Measurements from ENCODE around the gene CSNK2A1.
A peak's percentile ranks its signal among the peaks of the same experiment; 100 is the strongest.
"Not testable (repeated sequence)": the region's sequence is repeated elsewhere in the genome, so short reads cannot be mapped to it uniquely, and the experiment has no call there.

Gene CSNK2A1

GRCh38 chr20:543369-544152, at the start of gene CSNK2A1:
Gene CSNK2A1 (minus strand): TSS chr20:543790. CDS start chr20:508551, 35,239 bp downstream.
- peak; percentile 87 for DNase-seq

DNA sequence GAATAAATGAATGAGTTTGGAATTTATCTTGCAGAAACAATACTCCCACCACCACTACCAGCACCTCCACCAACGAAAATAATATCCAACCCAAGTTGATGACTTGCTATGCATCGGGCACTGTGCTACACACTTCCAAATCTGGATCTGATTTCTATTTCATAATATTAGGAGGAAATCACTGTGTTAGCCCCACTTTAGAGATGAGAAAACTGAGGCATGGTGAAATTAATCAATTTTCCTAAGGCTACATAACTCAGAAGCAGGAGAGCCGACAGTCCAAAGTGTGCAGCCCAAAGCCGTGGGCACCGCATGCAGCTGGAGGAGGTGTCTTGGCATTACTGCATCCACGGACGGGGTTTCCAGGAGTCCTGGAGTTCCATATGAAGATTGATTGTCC, 48.9 kb upstream of the CSNK2A1 start:
- no peak for DNase-seq

DNA sequence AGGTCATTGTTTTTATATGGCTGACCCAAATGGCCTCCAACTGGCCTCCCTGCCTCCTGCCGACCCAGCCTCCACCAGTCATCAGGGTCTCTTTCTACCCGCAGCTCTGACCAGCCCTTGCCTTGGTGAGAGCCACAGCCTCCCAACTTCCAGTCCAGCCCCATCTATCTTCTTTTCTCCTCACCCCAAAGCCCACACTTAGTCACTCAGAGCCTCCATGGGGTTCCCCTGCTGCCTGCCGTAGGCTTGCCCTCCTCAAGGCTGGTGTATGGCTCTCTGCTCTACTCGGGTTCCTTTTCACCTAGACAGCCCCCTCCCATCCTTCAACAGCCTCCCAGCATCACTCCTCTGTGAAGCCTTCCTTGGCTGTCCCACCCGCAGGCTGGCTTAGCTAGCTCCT, 48.4 kb upstream of the CSNK2A1 start:
- no peak for DNase-seq

DNA sequence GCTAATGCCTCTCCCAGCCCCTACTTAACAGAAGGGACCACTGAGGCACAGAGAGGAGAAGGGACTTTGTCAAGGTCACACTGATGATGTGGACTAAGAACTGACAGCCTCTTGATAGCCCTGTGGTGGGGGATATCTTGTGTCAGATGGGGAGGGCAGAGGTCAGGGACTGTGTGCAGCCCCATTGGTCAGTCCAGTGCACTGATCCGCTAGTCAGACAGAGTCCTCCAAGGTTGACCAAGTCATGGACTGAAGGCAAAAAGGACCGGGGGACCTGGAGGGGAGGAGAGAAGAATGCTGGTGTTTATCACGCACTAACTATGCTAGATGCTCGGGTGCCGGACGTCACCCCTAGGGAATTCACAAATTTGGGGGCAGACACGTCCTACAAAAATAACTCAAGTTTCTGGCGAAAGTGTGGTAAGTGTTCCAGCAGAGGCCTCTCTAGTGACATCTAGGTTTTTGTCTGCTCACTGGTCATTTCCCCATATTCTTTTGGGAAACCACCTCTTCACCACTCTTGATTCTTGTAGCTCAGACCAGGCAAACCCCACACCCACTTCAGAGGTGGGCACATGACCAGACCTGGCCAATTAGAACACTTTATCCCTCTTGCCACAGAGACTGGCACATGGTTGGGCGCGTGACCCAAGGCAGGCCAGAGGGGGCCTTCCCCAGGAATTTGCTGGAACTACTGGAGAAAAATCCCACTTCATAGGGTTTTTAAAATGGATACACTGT, 45.5 kb upstream of the CSNK2A1 start:
- DNase-seq = no peak

DNA sequence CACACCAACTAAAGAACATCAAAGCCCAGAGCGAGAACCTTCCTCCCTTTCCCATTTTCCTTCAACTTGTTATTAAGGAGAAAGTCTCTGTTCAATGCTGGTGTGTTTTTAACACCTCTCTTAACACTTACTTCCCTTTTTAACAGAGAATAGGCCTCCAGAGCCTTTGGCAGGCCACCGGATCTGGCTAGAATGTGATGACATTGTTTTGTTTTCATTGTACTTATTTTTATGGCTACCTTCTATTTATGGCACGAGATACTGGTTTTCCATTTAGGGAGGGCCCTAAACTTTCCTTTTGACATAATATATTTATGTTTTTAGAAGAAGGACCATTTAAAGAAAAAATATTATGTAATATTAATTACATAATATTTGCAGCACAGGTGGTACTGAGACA, 44.9 kb upstream of the CSNK2A1 start:
- no peak for DNase-seq

- DNase-seq = no peak
Observed at GRCh38 chr20:584971-585301, 41.3 kb upstream of the CSNK2A1 start.

DNA sequence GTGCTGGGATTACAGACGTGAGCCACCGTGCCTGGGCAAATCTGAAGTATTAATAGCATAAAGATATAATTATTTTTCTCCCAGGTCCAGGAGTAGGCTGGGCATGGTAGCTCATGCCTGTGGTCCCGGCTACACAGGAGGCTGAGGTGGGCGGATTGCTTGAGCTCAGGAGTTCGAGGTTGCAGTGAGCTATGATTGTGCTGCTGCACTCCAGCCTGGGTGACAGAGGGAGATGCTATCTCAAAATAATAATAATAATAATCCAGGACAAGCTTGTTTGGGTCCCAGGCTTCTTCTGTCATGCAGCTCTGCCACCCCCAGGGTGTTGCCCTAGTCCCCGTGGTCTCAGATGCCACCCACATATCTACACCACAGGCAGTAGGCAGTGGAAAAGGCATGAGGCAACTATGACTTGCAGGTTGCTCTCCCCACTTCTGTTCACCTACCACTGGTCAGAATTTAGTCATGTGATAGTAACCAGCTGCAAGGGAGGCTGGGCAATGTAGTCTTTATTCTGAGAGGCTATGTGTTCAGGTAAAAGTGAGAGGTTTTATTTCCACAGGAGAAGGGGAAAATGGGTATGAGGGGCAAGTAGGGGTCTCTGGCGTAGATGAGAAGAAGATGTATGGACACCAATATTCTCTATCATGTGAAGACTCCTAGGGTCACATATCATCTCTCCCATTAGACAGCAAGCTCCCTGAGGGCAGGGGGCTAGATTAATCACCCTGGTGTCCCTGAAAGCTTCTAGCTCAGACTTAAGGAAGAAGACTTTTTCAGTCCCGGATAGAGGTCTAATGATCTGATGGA, 40.8 kb upstream of the CSNK2A1 start:
- DNase-seq = no peak

DNA sequence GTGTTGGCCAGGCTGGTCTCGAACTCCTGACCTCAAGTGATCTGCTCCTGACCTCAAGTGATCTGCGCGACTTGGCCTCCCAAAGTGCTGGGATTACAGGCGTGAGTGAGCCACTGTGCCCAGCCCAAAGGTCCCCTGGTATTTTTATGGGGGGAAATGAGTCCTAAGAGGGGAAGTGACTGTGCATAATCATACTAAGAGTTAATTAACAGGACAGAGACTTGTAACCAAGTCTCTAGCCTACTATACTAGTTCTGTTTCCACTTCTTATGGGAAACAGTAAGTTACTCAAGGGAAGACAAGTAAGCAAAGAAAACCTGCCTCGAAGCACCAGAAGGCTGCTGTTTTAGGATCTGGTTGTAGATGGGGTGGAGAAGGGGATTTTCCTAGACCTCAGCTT, 38.6 kb upstream of the CSNK2A1 start:
- no peak for DNase-seq

- DNase-seq = not testable (repeated sequence)
Observed at GRCh38 chr20:578940-579690, 35.5 kb upstream of the CSNK2A1 start.

- no peak for DNase-seq
Observed at GRCh38 chr20:577167-577791, 33.7 kb upstream of the CSNK2A1 start.

GRCh38 chr20:576156-576555, 32.6 kb upstream of the CSNK2A1 start:
- DNase-seq = no peak

DNA sequence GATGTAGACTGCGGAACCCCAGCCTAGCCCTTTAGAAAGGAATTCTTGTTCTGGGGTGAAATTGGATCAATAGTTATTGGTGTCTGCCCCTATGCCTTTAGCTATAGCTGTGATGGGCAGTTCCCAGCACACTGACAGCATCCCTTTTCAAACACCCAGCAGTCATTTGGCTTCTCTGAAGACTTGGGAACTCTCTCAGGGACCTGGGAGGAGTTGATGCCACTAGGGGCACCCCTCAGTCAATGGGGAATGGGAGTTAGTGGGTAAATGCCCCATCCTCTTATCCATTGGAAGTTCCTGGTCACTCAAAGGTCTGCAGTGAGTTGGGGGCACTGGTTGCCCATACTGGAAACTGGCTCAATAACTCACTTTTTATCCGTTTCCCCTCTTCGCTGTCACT, 31.6 kb upstream of the CSNK2A1 start:
- DNase-seq = no peak

GRCh38 chr20:574297-574942, 30.8 kb upstream of the CSNK2A1 start:
- DNase-seq = no peak

- no peak for DNase-seq
Observed at GRCh38 chr20:573414-574296, 30.1 kb upstream of the CSNK2A1 start.

DNA sequence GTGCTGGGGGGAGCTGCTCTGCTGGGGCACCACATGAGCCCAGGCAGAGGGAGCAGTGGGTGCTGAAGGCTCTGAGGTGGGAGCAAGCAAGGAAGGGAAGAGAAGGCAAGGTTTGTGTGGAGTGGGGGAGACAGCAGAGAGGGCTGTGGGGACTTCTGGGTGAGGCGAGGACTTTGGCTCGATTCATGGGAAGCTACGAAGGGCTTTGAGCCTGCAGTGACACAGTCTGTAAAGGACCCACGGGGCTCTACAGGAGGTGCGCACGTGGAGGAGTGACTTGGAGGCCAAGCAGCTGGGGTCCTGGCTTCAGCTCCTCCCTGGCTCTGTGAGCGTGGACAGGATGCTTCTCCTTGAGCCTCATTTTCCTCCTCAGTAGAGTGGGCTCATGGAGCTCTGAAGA, 29.1 kb upstream of the CSNK2A1 start:
- no peak for DNase-seq

DNA sequence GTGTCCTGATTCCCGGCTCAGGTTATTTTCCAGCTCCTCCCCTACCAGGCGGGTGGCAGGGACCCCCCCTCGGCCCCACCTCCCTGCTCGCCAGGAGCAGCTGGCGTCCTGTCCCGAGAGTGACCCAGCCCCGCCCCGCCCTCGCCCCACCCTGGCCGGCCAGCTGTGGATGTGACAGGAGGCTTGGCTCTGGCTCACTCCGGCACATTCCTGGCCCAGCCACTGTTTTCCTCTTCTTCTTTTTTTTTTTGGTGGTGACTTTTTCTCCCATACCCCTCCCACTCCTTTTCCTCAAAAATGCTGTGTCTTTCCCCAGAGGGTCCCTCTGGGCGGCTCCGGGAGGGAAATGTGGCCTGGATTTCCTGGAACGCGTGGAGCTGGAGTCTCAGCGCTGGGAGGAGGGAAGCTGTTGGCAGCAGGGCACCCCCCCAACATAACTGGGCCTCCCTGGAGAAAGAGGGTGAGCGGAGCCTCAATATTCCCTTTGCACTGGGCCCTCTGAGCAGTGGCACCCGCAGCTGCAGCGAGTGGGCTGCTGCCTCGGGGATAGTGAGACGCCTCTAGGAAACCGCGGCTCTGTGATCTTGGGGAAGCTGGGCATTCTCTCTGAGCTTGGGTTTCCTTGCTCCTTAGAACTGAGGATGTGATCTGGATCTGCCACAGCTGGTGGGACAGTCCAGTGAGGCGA, 28.3 kb upstream of the CSNK2A1 start:
- DNase-seq = no peak

- DNase-seq = no peak
Observed at GRCh38 chr20:568673-569415, 25.3 kb upstream of the CSNK2A1 start.

DNA sequence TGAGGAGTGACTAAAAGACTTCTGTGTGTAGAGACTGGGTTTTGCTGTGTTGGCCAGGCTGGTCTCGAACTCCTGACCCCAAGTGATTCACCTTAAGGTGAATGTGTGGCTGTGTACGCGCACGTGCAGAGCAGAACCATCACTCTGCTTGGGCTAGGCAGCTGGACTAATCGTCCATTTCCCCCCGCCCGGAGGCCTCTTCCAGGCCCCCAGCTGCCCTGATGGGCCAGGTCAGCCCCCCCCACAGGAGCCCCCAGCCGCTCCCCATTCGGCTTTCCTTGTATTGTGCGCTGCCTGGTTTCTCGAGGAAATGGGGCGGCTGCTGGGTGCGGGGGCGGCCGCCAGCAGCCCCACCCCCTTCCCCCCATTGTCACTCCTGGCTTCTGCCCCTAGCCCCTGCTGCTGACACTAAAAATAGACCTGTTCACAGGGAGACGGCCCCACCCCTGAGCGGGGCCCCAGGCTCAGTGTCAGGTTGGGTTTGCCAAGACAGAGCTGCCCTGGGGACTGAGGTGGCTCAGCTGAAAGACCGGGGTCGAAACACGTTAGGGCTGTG, 24.6 kb upstream of the CSNK2A1 start:
- no peak for DNase-seq

- DNase-seq = no peak
Observed at GRCh38 chr20:564192-564591, 20.6 kb upstream of the CSNK2A1 start.

Data from NCI-H2081 treated with DMSO at 0.1 percent for 48 hours (cell line).